D721Med (cell line): ENCODE data around the gene AKT1S1.

Experiments
- DNase-seq: peaks from one replicate; pipeline ENCODE4 v3.0.0; 2011; ENCODE audit warnings: low spot score; ENCODE audit not compliant: insufficient read length
- FAIRE-seq: peaks from 2 replicates; lab custom pipeline; 2011; peaks lifted over from hg19 to GRCh38; lab: Jason Lieb, UNC
- CTCF ChIP-seq: IDR thresholded peaks from 2 replicates; pipeline ENCODE4 v1.5.1; 2012; ENCODE audit warnings: mild to moderate bottlenecking, control low read depth; ENCODE audit not compliant: insufficient read depth; ENCODE audit errors: missing control alignments

Gene AKT1S1

DNA sequence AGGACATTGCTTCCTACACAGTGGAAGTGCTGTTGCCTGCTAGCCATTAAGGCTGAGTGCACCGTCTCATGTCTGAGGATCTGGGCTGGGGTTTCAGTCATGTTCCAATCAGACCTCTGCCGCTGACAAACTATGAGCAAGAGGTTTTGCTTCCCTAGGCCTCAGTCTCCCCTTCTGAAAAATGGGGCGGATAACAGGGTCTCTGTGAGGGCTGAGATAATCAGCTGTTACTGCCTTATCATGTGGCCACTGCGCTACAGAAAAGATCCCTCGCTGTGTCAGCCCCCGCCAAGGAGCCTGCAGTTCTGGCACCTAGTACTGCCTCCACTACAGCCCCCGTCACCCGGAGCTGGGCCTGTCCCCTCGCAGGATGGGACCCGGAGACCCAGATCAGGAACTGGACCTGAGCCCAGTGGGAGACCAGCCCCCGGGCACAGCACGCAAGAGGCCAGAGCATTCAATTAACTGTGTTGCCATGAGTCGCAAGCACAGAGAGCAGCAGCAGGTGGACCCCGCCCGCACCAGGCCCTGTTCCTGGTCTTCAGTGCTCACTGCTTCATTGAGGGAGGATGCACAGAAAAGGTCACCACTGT lies 6.8 kb downstream of the AKT1S1 start:
- FAIRE-seq (no peak), DNase-seq (no peak)

DNA sequence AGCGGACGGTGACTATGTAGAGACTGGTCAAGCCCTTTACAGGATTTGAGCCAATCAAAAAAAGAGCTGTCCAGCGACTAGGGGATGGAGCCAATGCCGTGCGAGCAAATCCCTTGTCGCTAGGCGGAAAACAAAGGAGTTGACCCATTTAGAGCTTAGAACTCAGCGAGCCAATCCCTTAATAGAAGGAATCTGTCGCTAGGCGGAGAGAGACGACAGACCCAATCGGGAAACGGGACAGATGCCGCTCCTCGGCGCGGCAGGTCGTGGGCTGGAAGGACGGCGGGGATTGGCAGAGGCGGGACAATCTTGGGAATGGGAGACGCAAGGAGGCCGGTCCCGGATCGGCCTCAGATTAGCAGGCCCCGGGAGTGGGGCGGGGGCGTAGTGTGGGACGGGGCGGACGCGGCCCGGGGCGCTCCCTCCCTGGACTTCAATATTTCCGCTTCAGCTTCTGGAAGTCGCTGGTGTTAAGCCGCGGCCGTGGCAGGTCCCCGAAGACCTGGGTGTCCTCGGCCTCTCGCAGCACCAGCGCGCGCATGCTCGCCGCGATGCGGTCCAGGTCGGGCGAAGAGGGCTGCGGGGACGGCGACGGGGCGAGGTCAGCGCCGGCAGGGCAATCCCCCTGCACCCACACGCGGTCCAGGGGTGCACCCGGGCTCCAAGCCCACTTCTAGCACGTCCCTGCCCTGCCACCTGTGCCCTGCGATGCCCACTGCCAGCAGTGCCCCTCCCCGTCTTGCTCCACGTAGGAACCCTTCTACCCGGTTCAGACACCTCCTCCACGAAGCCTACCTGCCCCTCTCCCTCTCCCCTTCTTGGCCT lies 7.5 kb downstream of the AKT1S1 start:
- peak; percentile 67 for DNase-seq
- FAIRE-seq, result peak; percentile 80
- no peak for TF ChIP-seq CTCF

More for the DNA sequence above, 6.8 kb downstream of the AKT1S1 start:
- no peak for TF ChIP-seq CTCF

DNA sequence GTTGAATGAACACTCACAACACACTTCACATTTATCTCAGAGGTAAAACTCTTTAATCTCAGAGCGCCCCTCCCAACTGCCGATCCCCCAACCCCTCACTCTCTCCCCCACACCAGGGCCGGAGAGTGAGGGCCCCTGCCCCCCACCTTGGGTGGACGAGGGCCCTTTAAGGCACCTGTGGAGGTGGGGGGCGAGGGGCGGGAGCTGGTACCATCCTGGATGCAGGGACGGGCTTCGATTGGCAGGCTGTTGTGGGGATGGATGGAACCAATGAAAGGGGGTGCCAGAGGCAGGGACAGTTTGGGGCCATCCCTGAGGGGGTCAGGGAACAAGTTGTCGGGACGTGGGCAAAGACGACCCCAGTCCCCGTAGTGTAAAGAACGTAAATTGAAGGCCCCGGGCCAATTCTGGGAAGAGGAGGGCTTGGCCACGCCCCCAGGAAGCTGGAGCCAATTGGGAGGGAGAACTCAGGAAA lies 8.1 kb downstream of the AKT1S1 start:
- TF ChIP-seq CTCF, result no peak
- no peak for DNase-seq
- FAIRE-seq, result no peak

- peak; percentile 79 for DNase-seq
- no peak for FAIRE-seq
- TF ChIP-seq CTCF, result no peak
Measured at GRCh38 chr19:49866933-49867782, 10.0 kb downstream of the AKT1S1 start, which contains the start of gene PNKP. PNKP (minus strand) TSS chr19:49867576; CDS start chr19:49867204, 372 bp downstream.

DNA sequence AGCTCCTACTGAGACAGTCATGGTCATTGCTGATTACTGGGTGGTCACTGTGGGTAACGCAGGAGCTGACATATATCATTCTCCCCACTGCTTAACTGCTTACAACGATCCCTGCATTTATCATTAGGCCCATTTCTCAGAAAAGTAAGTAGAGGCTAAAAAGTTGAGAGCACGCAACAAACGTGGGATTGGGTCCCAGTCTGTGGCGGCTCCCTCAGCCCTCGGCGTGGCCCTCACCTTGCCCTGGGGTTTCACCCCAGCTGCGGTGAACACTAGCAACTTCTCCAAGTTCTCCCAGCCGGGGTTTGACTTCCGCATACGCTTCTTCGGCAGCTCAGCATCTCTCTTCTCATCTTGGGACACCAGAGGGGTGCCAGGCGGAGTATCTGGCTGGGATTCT lies 12.3 kb downstream of the AKT1S1 start:
- no peak for DNase-seq
- no peak for TF ChIP-seq CTCF
- no peak for FAIRE-seq

GRCh38 chr19:49863935-49864320 lies 13.2 kb downstream of the AKT1S1 start:
- DNase-seq, result no peak
- FAIRE-seq, result no peak
- no peak for TF ChIP-seq CTCF
